ENCODE data around the gene IL1RAPL1.

The IL1RAPL1 gene

DNA sequence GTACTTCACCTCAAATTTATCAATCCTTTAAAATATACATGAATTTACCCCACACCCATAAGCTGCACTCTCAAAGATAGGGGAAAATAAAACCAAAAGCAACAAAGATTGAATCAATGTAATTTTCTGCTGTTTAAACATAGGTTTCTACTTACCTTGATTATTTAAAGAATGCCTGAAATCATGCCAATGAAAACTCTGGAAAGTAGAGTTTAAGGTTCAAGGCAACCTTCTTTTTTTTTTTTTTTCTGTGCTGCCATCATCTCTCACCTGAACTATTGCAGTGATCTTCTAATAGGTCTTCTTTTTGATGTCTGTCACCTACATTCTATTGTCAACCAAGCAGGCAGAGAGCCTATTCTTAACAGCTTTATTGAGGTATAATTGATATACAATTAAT lies 682.1 kb downstream of the IL1RAPL1 start:
- no peaks in the 10 kb centered on the region for H3K27me3 ChIP-seq
- no peak overlapping the region for H3K27ac ChIP-seq
- peaks cover 0 to 6% (median 0%) of the 10 kb centered on the region in 10 experiments; a peak in 2 of 20 replicates for H3K4me1 ChIP-seq
- no peak overlapping the region for H3K9ac ChIP-seq
- H3K36me3 ChIP-seq = no peaks in the 10 kb centered on the region
- H4K20me1 ChIP-seq = no peaks in the 10 kb centered on the region
- TF ChIP-seq Cebpa-rat (IDR thresholded peaks at IDR 0.05) = no peak
- H3K9me3 ChIP-seq (replicated peaks in 1 of 11) = no peaks in the 10 kb centered on the region
- H3K4me3 ChIP-seq = no peak overlapping the region
- no peak overlapping the region for H3K4me2 ChIP-seq

DNA sequence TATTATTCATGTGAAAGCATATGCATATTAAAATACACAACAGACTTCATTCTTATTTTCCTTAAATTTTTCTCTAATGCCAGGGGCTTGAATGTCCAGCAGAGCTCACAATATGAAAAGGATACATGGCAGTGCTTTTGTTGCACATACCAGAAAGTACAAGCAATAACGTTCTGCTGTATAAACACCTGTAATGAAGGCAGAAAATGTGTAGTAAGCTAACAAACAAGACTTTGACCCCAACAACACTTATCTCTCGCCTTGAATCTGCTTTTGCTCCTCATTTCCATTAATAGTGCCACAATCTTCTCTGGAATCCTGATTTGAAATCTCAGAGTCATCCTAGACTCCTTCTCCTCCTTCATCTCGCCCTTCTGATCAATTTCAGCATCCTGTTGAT lies 687.3 kb downstream of the IL1RAPL1 start:
- Histone ChIP-seq H3K36me3 (no peaks in the 10 kb centered on the region), H3K4me2 (no peak overlapping the region)

DNA sequence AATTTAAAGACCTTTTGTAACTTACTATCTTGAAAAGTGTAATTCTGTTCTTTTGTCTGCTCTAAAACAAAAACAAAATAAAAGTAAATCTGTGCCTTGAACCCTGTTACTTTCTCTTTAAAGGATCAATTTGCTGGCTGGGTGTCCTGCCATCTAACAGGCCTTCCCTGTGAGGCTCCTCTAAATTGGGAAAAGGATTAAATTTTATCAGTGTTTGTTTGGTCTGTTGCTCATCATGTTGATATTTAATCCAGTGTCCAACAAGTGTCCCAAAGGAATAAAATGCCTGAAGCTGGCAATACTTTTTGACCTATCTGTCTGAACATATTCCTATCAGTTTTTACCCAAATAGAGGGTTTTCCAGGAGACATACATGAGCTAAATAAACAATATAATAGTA lies 688.7 kb downstream of the IL1RAPL1 start:
- Histone ChIP-seq H3K36me3 (no peaks in the 10 kb centered on the region), H3K9ac (no peak overlapping the region), H3K9me3 (replicated peaks in 1 of 11) (no peaks in the 10 kb centered on the region), H3K4me1 (peaks cover 0 to 6% (median 0%) of the 10 kb centered on the region in 10 experiments; a peak in 2 of 20 replicates), H3K27me3 (no peaks in the 10 kb centered on the region), H3K4me3 (no peak overlapping the region), H3K4me2 (no peak overlapping the region), H3K27ac (no peak overlapping the region), H4K20me1 (no peaks in the 10 kb centered on the region)
- no peak for TF ChIP-seq Cebpa-rat (IDR thresholded peaks at IDR 0.05)

More for the DNA sequence above, 687.3 kb downstream of the IL1RAPL1 start:
- TF ChIP-seq Cebpa-rat (IDR thresholded peaks at IDR 0.05) = no peak
- Histone ChIP-seq H3K4me3 (no peak overlapping the region), H4K20me1 (no peaks in the 10 kb centered on the region), H3K27me3 (no peaks in the 10 kb centered on the region), H3K9me3 (replicated peaks in 1 of 11) (no peaks in the 10 kb centered on the region), H3K4me1 (peaks cover 0 to 6% (median 0%) of the 10 kb centered on the region in 10 experiments; a peak in 2 of 20 replicates), H3K9ac (no peak overlapping the region), H3K27ac (no peak overlapping the region)

DNA sequence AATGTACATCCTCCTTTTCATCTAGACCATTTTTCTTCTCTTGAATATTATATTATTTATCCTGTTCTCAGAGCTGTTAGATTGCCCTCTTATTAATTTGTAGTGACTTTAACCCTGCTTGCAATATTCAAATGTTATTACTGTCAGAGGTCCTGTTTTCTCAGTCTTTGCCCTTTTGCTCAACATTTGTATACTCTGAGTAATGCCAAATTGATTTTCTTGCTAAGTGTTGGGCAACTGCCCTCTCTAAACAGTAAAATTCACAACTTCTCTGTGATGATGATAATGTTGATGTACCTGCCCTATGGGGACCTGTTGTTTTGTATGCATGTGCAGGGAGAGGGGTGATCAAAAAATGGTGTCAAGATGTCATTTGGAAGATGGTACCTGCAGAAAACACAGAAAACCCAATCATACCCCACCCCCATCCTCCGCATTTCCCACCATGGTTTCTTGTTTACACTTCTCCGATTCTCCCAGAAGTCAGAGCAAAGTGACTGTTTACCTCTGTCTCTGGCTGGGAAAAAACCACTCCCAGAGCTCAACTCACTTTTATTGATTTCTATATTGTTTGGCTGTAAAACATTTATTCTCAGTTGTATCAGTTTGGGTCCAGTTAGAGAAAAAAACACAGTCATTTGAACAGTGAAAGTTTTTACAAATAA lies 694.0 kb downstream of the IL1RAPL1 start:
- Histone ChIP-seq H3K4me1 (no peaks in the 10 kb centered on the region), H3K4me3 (no peak overlapping the region), H3K27me3 (no peaks in the 10 kb centered on the region), H4K20me1 (no peaks in the 10 kb centered on the region), H3K27ac (no peak overlapping the region), H3K9ac (no peak overlapping the region), H3K9me3 (replicated peaks in 1 of 11) (peaks cover 0 to 6% (median 0%) of the 10 kb centered on the region in 11 experiments; a peak in 1 of 22 replicates), H3K4me2 (no peak overlapping the region), H3K36me3 (no peaks in the 10 kb centered on the region)
- TF ChIP-seq Cebpa-rat (IDR thresholded peaks at IDR 0.05) = no peak

DNA sequence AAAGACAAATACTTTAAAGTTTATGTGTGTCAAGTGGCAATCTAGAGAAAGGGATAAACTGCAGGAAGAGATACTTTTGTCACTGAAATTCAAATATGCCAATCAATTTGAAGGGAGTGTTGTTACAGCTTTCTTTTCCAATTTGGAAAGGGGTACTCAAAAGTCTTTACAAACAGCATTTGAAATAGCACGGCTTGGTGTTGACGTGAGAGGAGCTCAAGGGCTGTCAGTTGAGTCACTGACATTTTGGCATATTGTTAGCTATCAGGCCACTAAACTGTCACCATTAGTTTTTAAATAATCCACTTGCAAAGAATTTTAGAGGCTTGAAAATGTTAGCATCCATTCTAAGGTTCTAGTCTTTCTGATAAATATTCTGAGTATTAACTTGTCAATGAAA lies 698.4 kb downstream of the IL1RAPL1 start:
- H3K4me3 ChIP-seq = no peak overlapping the region
- no peak overlapping the region for H3K27ac ChIP-seq
- H3K9ac ChIP-seq = no peak overlapping the region
- no peaks in the 10 kb centered on the region for H3K27me3 ChIP-seq
- TF ChIP-seq Cebpa-rat (IDR thresholded peaks at IDR 0.05) = no peak
- H3K36me3 ChIP-seq = no peaks in the 10 kb centered on the region
- no peak overlapping the region for H3K4me2 ChIP-seq
- H3K9me3 ChIP-seq (replicated peaks in 1 of 11) = peaks cover 0 to 6% (median 0%) of the 10 kb centered on the region in 11 experiments; a peak in 1 of 22 replicates
- no peaks in the 10 kb centered on the region for H4K20me1 ChIP-seq
- H3K4me1 ChIP-seq = no peaks in the 10 kb centered on the region

DNA sequence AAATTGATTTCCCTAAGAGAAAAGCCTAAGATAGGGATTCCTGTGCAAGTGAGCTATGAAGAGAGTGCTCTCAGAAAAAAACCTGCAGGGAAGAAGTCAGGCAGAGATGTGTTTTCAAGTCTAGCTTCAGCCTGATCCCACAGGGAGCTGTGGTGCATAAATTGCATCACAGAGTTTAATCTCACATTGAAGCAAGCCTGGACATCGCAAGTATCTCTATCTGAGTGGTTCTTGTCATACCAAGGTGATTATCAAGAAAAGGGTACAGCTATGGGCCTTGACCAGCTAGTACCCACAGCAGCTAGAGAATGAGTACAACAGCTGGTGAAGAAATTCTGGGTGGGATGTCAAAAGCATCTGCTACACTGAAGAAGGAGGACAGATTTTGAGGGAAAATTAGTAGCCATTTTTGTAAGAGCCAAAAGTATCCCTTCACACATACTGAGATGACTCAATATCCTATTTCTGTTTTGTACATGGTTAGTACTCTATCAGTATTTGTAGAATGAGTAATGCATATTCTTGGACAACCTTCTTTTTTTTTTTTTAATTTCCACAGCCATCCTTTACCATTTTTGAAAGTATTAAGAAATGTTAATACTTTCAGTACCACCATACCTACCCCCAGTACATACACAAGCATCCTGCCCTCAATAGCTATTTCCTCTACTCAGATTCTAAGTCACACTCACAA lies 708.9 kb downstream of the IL1RAPL1 start:
- Histone ChIP-seq H3K4me1 (no peaks in the 10 kb centered on the region), H3K9me3 (replicated peaks in 1 of 11) (no peaks in the 10 kb centered on the region), H4K20me1 (no peaks in the 10 kb centered on the region), H3K27me3 (no peaks in the 10 kb centered on the region), H3K27ac (no peak overlapping the region), H3K9ac (no peak overlapping the region), H3K4me3 (no peak overlapping the region), H3K4me2 (no peak overlapping the region), H3K36me3 (no peaks in the 10 kb centered on the region)
- no peak for TF ChIP-seq Cebpa-rat (IDR thresholded peaks at IDR 0.05)

DNA sequence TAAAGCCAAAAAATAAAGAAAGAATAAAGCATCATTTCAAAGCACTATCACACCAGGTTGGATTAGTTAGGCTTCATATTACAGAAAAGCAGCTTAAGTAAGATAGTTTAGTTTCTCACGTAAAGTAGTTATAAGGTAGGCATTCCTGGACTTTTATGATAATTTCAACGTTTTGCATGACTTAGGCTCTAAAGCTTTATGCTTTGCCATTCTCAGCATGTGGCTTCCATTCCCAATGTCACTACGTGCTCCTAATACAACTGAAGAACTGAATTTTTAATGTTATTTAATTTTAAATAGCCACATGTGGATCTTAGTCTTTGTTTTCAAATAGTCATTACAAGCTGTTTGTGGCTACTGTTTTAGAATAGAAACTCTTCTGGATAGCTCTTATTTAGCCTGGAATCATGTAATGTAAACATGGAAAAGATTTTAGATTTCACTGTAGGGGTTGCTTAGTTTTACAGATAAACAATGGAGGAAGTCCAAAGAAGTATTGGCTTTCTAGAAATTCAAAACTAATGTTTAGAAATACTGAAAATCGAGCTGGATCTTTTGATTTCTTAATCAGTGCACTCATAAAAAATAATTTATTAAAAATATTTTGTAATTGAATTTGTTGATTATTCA lies 710.0 kb downstream of the IL1RAPL1 start:
- H3K4me3 ChIP-seq = no peak overlapping the region
- H3K4me1 ChIP-seq = no peaks in the 10 kb centered on the region
- no peaks in the 10 kb centered on the region for H3K9me3 ChIP-seq (replicated peaks in 1 of 11)
- H4K20me1 ChIP-seq = no peaks in the 10 kb centered on the region
- H3K27ac ChIP-seq = no peak overlapping the region
- H3K4me2 ChIP-seq = no peak overlapping the region
- no peaks in the 10 kb centered on the region for H3K27me3 ChIP-seq
- no peak for TF ChIP-seq Cebpa-rat (IDR thresholded peaks at IDR 0.05)
- no peaks in the 10 kb centered on the region for H3K36me3 ChIP-seq
- H3K9ac ChIP-seq = no peak overlapping the region

DNA sequence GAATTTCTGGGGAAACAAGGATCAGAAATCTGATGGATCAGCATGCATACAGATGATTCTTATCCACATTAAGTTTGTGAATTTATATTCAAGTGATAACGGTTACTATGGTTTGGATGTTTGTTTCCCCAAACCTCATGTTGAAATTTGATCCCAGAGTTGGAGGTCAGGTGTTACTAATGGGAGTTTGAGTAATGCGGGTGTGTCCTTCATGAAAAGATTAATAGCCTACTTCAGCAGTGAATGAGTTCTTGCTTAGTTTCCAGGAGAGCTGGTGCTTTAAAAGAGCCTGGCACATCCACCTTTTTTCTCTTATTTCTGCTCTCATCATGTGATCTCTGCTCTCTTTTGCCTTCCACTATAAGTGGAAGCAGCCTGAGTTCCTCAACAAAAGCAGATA lies 712.4 kb downstream of the IL1RAPL1 start:
- H3K4me2 ChIP-seq = no peak overlapping the region
- no peaks in the 10 kb centered on the region for H3K36me3 ChIP-seq
- H3K27ac ChIP-seq = no peak overlapping the region
- no peaks in the 10 kb centered on the region for H3K27me3 ChIP-seq
- H4K20me1 ChIP-seq = no peaks in the 10 kb centered on the region
- no peaks in the 10 kb centered on the region for H3K4me1 ChIP-seq
- no peak overlapping the region for H3K9ac ChIP-seq
- TF ChIP-seq Cebpa-rat (IDR thresholded peaks at IDR 0.05) = no peak
- no peaks in the 10 kb centered on the region for H3K9me3 ChIP-seq (replicated peaks in 1 of 11)
- no peak overlapping the region for H3K4me3 ChIP-seq

DNA sequence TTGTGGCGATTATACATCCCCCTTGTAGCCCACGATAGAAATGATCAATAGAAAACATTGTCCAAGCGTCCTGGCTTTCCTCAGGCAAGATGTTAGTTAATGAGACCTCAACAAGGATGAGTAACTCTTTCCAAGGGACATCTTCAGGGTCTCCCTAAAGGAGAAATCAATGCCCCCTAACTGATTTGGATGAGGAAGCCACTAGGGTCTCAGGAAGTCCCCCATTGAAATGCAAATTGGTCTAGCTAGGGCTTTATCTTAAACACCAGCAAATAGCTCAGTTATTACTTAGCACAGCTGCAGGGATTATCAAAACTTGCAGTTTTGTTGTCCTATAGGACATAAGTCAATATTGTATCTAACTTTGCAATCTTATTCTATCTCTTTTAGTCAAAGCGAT lies 721.5 kb downstream of the IL1RAPL1 start:
- Histone ChIP-seq H3K27ac (no peak overlapping the region), H3K4me3 (no peak overlapping the region), H3K4me2 (no peak overlapping the region), H4K20me1 (no peaks in the 10 kb centered on the region), H3K27me3 (no peaks in the 10 kb centered on the region), H3K9ac (no peak overlapping the region), H3K4me1 (no peaks in the 10 kb centered on the region), H3K9me3 (replicated peaks in 1 of 11) (no peaks in the 10 kb centered on the region), H3K36me3 (no peaks in the 10 kb centered on the region)
- no peak for TF ChIP-seq Cebpa-rat (IDR thresholded peaks at IDR 0.05)
